Measurements from ENCODE around the gene FCRLA.
"Not testable (repeated sequence)": the region's sequence is repeated elsewhere in the genome, so short reads cannot be mapped to it uniquely, and the experiment has no call there.

The FCRLA gene

GRCh38 chr1:161702250-161702649 lies 4.8 kb upstream of the FCRLA start:
- DNase-seq (ENCODE audit: low read depth in 1 of 2, low spot score in 1 of 2): no peak

- no peak for DNase-seq (ENCODE audit: low read depth in 1 of 2, low spot score in 1 of 2)
Observed at GRCh38 chr1:161705537-161705936, 1.5 kb upstream of the FCRLA start.

- DNase-seq (ENCODE audit: low read depth in 1 of 2, low spot score in 1 of 2): no peak
Observed at GRCh38 chr1:161706113-161706481, 932 bp upstream of the FCRLA start.

- no peak for DNase-seq (ENCODE audit: low read depth in 1 of 2, low spot score in 1 of 2)
Observed at GRCh38 chr1:161707503-161707902, 474 bp downstream of the FCRLA start.

- DNase-seq (ENCODE audit: low read depth in 1 of 2, low spot score in 1 of 2): no peak
Observed at GRCh38 chr1:161709373-161709772, 2.3 kb downstream of the FCRLA start.

- DNase-seq (ENCODE audit: low read depth in 1 of 2, low spot score in 1 of 2): no peak
Observed at GRCh38 chr1:161710560-161710959, 3.5 kb downstream of the FCRLA start.

GRCh38 chr1:161718559-161719324 lies 11.7 kb downstream of the FCRLA start:
- DNase-seq (ENCODE audit: low read depth in 1 of 2, low spot score in 1 of 2): no peak

- no peak for DNase-seq (ENCODE audit: low read depth in 1 of 2, low spot score in 1 of 2)
Observed at GRCh38 chr1:161719325-161719611, 12.2 kb downstream of the FCRLA start.

- no peak for DNase-seq (ENCODE audit: low read depth in 1 of 2, low spot score in 1 of 2)
Observed at GRCh38 chr1:161720422-161720821, 13.4 kb downstream of the FCRLA start.

- no peak for DNase-seq (ENCODE audit: low read depth in 1 of 2, low spot score in 1 of 2)
Observed at GRCh38 chr1:161720956-161721737, 14.1 kb downstream of the FCRLA start, which contains the start of gene FCRLB. Gene FCRLB (plus strand): TSS chr1:161721544. CDS start chr1:161722673, 1,129 bp downstream.

GRCh38 chr1:161721738-161722343 lies 14.8 kb downstream of the FCRLA start:
- no peak for DNase-seq (ENCODE audit: low read depth in 1 of 2, low spot score in 1 of 2)

- no peak for DNase-seq (ENCODE audit: low read depth in 1 of 2, low spot score in 1 of 2)
Observed at GRCh38 chr1:161722406-161722805, 15.4 kb downstream of the FCRLA start.

- DNase-seq (ENCODE audit: low read depth in 1 of 2, low spot score in 1 of 2): no peak
Observed at GRCh38 chr1:161723459-161724141, 16.6 kb downstream of the FCRLA start.

GRCh38 chr1:161725258-161725907 lies 18.4 kb downstream of the FCRLA start:
- DNase-seq (ENCODE audit: low read depth in 1 of 2, low spot score in 1 of 2): not testable (repeated sequence)

- DNase-seq (ENCODE audit: low read depth in 1 of 2, low spot score in 1 of 2): peak in 1 of 2 donors; percentile 10
Observed at GRCh38 chr1:161725908-161726472, 19.0 kb downstream of the FCRLA start.

- peak; percentile 43 for DNase-seq (ENCODE audit: low read depth in 1 of 2, low spot score in 1 of 2)
Observed at GRCh38 chr1:161726473-161727255, 19.6 kb downstream of the FCRLA start.

- DNase-seq (ENCODE audit: low read depth in 1 of 2, low spot score in 1 of 2): no peak
Observed at GRCh38 chr1:161727256-161727924, 20.4 kb downstream of the FCRLA start.

GRCh38 chr1:161728376-161729226 lies 21.6 kb downstream of the FCRLA start:
- no peak for DNase-seq (ENCODE audit: low read depth in 1 of 2, low spot score in 1 of 2)

Data from stimulated activated CD4-positive, alpha-beta T cell treated with anti-CD3 and anti-CD28 coated beads, Interleukin-15, amount 100 ng/mL, for 1 hour (primary cell).